Fibroblast of villous mesenchyme (primary cell): ENCODE measurements around the gene XRCC1. TPM values are rescaled to one million over a fixed set of nuclear protein-coding genes. Genes with fewer than 3 reads are reported as not detected.

ENCODE experiments used
- DNase-seq: peaks from one replicate; pipeline ENCODE4 v3.0.0-alpha.2; 2010; ENCODE audit warnings: low read depth
- H3K4me3 ChIP-seq: 2 replicates; pipeline ENCODE4 v1.5.1; 2011; ENCODE audit warnings: low read depth, mild to moderate bottlenecking, low read length
- CTCF ChIP-seq: IDR thresholded peaks from 2 replicates; pipeline ENCODE4 v1.5.1; 2012; ENCODE audit warnings: low read depth, mild to moderate bottlenecking, low read length; ENCODE audit not compliant: insufficient read depth
- total RNA-seq: library from RNA; depleted of rRNA; stranded (reverse); fragments of >200 nt; gene quantifications from 2 replicates; pipeline ENCODE4 v1.2.3, GENCODE V29; 2012

The XRCC1 gene
- total RNA-seq, 1 donor = 28.9 TPM

- DNase-seq = no peak
- no peak for TF ChIP-seq CTCF
- H3K4me3 ChIP-seq = no peak overlapping the region
Observed at GRCh38 chr19:43599635-43600295, 24.4 kb upstream of the XRCC1 start.

GRCh38 chr19:43598445-43599240 is 23.3 kb upstream of the XRCC1 start:
- no peak overlapping the region for H3K4me3 ChIP-seq
- DNase-seq = no peak
- no peak for TF ChIP-seq CTCF

GRCh38 chr19:43597876-43598275 is 22.5 kb upstream of the XRCC1 start:
- TF ChIP-seq CTCF = no peak
- no peak for DNase-seq
- H3K4me3 ChIP-seq = no peak overlapping the region

- TF ChIP-seq CTCF = no peak
- no peak for DNase-seq
Observed at GRCh38 chr19:43596842-43597461, 21.6 kb upstream of the XRCC1 start.

GRCh38 chr19:43595999-43596841 is 20.9 kb upstream of the XRCC1 start, which contains the start of the genes IRGQ and ZNF576:
TSS of gene IRGQ (minus strand) at chr19:43596134. CDS start at chr19:43595338, 796 bp downstream.
TSS of gene ZNF576 (plus strand) at chr19:43596595. CDS start at chr19:43597109, 514 bp downstream.
- peak; percentile 100 for DNase-seq
- TF ChIP-seq CTCF = no peak
- H3K4me3 ChIP-seq = peak within 1 kb of the TSS; percentile 87

More at GRCh38 chr19:43596842-43597461, 21.6 kb upstream of the XRCC1 start:
- peak overlapping the region; percentile 87 for H3K4me3 ChIP-seq

GRCh38 chr19:43595605-43595998 is 20.3 kb upstream of the XRCC1 start:
- no peak for TF ChIP-seq CTCF
- DNase-seq = no peak

More at GRCh38 chr19:43595605-43595998, 20.3 kb upstream of the XRCC1 start:
- H3K4me3 ChIP-seq = peak overlapping the region; percentile 81
